ENCODE results near the gene PTPRN2.

DNA sequence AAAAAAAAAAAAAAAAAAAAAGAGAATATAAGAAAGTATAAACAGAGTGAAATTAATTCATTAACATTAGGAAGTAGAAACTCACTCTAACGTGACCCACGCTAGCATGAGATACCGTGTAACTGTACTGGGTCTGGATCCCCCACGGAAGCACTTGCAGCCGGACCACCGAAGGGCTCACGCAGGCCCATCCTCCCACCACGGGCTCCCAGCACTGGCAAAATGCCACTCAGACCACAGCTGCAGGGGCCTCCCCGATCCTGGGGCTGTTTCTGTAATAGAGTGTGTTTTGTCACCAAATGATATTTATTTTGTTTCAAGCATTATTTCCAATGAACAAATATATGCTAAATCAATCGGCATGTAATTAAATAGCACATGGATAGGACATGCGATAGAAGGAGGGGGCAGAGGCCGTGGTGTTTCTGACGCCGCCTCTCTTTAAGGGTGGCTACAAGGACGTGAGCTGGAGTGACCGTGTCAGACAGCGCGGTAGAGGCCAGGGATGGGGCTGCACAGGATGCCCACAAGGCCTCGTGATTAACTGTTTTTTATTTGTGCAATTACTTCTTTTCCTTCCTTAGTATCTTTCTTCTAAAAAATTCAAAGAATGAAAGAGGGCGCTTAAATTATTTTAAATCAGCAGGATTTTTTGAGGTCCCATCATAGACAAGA is 568.5 kb downstream of the PTPRN2 start:
- no peak for TF ChIP-seq CTCF (conservative IDR thresholded peaks at IDR 0.05; ENCODE audit: low read length)
- TF ChIP-seq EZH2phosphoT487 (IDR thresholded peaks at IDR 0.05; ENCODE audit: borderline replicate concordance, low read depth, low read length) = no peak

All from OCI-LY7 (cell line).